ENCODE measurements around the gene RPS18.
"Not testable (repeated sequence)": the region's sequence is repeated elsewhere in the genome, so short reads cannot be mapped to it uniquely, and the experiment has no call there.

Gene RPS18

DNA sequence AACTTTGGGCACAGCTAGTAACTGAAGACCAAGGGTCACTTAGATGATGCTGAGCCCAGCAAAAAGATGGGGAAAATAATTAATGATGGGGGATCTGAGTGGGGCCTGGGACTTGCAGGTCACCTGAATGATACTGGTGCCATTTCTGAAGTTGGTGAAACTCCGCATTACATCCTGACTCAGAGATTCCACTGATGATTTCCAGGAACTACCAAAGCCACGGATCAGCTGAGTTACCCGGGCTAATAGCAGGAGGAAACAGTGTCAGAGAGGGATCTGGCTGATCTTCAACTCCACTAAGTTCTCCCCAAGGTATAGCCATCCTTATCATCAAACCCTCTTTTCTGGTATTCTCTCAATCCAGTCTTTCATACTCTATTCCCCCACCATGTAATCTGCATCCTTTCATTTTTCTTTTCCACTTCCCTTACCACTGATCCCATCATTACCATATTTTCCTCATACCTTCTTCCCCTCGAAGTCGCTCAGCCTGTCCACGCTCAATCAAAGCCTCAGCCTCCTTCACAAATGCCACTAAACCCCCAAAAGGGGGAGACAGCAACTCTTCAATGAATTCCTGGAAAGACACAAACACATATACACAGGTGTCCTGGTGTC lies 20.4 kb upstream of the RPS18 start:
- TF ChIP-seq, protein P1, sequence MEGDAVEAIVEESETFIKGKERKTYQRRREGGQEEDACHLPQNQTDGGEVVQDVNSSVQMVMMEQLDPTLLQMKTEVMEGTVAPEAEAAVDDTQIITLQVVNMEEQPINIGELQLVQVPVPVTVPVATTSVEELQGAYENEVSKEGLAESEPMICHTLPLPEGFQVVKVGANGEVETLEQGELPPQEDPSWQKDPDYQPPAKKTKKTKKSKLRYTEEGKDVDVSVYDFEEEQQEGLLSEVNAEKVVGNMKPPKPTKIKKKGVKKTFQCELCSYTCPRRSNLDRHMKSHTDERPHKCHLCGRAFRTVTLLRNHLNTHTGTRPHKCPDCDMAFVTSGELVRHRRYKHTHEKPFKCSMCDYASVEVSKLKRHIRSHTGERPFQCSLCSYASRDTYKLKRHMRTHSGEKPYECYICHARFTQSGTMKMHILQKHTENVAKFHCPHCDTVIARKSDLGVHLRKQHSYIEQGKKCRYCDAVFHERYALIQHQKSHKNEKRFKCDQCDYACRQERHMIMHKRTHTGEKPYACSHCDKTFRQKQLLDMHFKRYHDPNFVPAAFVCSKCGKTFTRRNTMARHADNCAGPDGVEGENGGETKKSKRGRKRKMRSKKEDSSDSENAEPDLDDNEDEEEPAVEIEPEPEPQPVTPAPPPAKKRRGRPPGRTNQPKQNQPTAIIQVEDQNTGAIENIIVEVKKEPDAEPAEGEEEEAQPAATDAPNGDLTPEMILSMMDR (IDR thresholded peaks at IDR 0.05; ENCODE audit: borderline replicate concordance, insufficient read depth, low read depth, low read length) = no peak
- no peak overlapping the region for H3K4me3 ChIP-seq (ENCODE audit: low read depth, low read length)

DNA sequence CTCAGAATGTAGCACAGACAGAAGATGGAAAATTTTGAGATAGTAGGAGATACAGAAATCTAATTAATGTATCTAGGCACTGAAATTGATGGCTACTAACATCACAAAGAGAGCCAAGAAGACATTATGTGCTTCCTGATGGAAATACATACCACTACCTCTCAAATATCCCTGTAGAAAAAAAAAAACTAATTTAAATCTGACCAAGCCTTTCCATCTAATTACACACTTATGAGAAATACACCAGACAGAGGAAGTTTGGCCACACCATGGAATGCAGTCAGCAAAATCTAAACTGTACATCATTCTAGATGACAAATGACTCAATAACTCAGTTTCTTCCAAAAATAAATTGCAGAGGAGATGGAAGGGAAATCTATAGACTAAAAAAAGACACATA lies 19.1 kb upstream of the RPS18 start:
- no peak overlapping the region for H3K4me3 ChIP-seq (ENCODE audit: low read depth, low read length)
- TF ChIP-seq, protein P1 (IDR thresholded peaks at IDR 0.05; ENCODE audit: borderline replicate concordance, insufficient read depth, low read depth, low read length) = no peak

DNA sequence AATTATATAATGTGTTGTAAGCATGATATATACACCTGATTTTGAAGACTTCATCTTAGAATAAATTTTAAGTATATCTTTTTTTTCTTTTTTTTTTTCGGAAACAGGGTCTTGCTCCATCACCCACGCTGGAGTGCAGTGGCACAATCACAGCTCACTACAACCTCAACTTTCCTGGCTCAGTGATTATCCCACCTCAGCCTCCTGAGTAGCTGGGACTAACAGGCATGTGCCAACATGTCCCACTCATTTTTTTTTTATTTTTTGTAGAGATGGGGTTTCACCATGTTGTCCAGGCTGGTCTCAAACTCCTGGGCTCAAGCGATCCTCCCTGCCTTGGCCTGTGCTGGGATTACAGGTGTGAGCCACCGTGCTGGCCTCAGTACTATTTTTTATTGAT lies 17.3 kb upstream of the RPS18 start:
- TF ChIP-seq, protein P1 (IDR thresholded peaks at IDR 0.05; ENCODE audit: borderline replicate concordance, insufficient read depth, low read depth, low read length) = no peak
- H3K4me3 ChIP-seq (ENCODE audit: low read depth, low read length) = no peak overlapping the region

- TF ChIP-seq, protein P1 (IDR thresholded peaks at IDR 0.05; ENCODE audit: borderline replicate concordance, insufficient read depth, low read depth, low read length) = no peak
- H3K4me3 ChIP-seq (ENCODE audit: low read depth, low read length) = no peak overlapping the region
Measured at GRCh38 chr6:33259032-33259431, 12.8 kb upstream of the RPS18 start.

DNA sequence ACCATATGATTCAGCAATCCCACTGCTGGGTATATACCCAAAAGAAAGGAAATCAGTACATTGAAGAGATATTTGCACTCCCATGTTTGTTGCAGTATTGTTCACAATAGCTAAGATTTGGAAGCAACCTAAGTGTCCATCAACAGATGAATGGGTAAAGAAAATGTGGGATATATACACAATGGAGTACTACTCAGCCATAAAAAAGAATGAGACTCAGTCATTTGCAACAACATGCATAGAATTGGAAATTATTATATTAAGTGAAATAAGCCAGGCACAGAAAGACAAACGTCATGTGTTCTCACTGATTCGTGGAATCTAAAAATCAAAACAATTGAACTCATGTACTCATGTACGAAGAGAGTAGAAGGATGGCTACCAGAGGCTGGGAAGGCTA lies 9.4 kb upstream of the RPS18 start:
- not testable (repeated sequence) for H3K4me3 ChIP-seq (ENCODE audit: low read depth, low read length)

DNA sequence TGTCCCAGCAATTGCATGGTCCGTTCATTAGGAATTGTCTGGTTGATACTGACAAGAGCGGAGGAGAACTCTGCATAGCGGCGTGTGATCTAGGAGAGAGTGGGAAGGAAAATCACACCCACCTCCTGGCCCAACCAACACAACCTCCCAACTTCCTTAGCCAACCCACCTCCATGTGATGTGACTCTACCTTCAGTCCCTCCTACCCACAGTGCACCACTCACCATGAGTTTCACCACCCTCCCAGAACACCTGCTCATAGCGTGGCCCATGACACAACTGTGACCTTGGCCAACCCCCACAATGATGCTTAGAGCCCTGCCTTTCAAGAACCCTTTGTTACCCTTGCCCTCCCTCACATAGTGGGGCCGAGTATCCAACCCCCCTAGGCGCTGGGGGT lies 7.9 kb upstream of the RPS18 start:
- no peak overlapping the region for H3K4me3 ChIP-seq (ENCODE audit: low read depth, low read length)
- TF ChIP-seq, protein P1 (IDR thresholded peaks at IDR 0.05; ENCODE audit: borderline replicate concordance, insufficient read depth, low read depth, low read length) = no peak

DNA sequence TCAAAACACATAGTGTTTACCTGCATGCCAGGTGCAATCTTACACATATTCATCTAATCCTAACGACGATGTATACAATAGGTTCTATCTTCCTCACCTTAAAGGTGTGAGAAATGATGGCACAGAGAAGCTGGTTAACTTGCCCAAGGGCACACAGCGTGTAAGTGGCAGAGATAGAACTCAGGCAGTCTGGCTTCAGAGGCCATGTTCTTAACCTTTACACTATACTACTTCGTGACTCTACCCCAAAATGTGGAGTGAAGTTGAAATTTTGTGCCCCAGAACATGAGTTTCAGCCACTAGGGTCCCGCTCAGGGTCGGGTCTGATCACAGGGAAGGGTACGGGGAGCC lies 783 bp upstream of the RPS18 start:
- TF ChIP-seq, protein P1 (IDR thresholded peaks at IDR 0.05; ENCODE audit: borderline replicate concordance, insufficient read depth, low read depth, low read length) = no peak
- peak overlapping the region; percentile 61 for H3K4me3 ChIP-seq (ENCODE audit: low read depth, low read length)

Measured in GM12875 (cell line).